ENCODE data around the gene VOPP1. TPM values are rescaled to one million over a fixed set of nuclear protein-coding genes. Genes with fewer than 3 reads are reported as not detected.
"Not testable (repeated sequence)": the region's sequence is repeated elsewhere in the genome, so short reads cannot be mapped to it uniquely, and the experiment has no call there.

Gene VOPP1
- total and polyA plus RNA-seq, 9 donors, result 20.7 to 31.8 (median 27.5) TPM

DNA sequence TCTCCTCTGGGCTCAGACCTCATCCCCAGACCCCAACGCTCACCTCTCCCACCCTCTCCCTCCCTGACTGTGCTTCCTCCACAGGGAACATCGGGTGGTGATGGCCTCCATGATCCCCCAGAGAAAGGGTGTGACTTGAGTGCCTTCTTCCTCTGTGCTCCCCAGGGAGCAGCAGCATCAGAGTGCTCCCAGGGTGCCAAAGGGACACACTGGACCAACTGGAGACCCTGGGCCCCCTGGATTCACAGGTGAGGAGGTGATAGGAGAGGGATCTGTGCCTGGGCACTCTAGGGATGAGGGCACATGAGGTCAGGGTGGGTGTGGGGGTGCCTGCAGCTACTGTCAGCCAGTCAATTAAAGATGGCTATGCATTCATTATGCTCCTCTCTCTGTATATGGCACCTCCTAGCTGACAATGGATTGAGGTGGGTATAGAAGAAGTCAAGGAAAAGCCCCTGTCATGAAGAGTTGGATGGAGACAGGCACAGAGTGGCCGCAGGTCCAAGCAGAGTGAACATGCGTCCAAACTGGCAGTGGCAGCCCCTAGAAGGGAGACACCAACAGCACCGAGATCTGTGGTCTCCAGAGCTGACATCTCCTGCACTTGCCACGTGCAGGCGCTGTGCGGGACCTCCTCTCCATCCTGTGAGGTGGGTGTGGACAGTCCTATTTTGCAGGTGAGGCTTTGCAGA lies 15.5 kb upstream of the VOPP1 start:
- Histone ChIP-seq H3K27ac (ENCODE audit: low read length) (no peak overlapping the region), H3K27me3 (ENCODE audit: control insufficient read depth, insufficient read depth, low read length) (no peaks in the 10 kb centered on the region), H3K4me3 (ENCODE audit: low read length) (no peak overlapping the region), H3K36me3 (ENCODE audit: control insufficient read depth, insufficient read depth, low read length) (no peaks in the 10 kb centered on the region), H3K9me3 (replicated peaks; ENCODE audit: control insufficient read depth, low read depth, low read length) (no peaks in the 10 kb centered on the region), H3K4me1 (ENCODE audit: control insufficient read depth, insufficient read depth, low read length) (no peaks in the 10 kb centered on the region)
- no peak for DNase-seq
- 92% methylated on average over 2 of the region's 8 CpGs for WGBS (ENCODE audit: insufficient coverage)

DNA sequence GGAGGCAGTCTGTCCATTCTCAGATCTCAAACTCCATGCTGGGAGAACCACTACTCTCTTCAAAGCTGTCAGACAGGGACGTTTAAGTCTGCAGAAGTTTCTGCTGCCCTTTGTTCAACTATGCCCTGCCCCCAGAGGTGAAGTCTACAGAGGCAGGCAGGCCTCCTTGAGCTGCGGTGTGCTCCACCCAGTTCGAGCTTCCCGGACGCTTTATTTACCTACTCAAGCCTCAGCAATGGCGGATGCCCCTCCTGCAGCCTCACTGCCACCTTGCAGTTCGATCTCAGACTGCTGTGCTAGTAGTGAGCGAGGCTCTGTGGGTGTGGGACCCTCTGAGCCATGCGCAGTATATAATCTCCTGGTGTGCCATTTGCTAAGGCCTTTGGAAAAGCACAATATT lies 10.4 kb upstream of the VOPP1 start:
- 85% methylated on average over 2 of the region's 9 CpGs for WGBS (ENCODE audit: insufficient coverage)
- H3K4me3 ChIP-seq (ENCODE audit: low read length); H3K27me3 ChIP-seq (ENCODE audit: control insufficient read depth, insufficient read depth, low read length); H3K36me3 ChIP-seq (ENCODE audit: control insufficient read depth, insufficient read depth, low read length); H3K4me1 ChIP-seq (ENCODE audit: control insufficient read depth, insufficient read depth, low read length); H3K9me3 ChIP-seq (replicated peaks; ENCODE audit: control insufficient read depth, low read depth, low read length); DNase-seq; H3K27ac ChIP-seq (ENCODE audit: low read length): not testable (repeated sequence)

DNA sequence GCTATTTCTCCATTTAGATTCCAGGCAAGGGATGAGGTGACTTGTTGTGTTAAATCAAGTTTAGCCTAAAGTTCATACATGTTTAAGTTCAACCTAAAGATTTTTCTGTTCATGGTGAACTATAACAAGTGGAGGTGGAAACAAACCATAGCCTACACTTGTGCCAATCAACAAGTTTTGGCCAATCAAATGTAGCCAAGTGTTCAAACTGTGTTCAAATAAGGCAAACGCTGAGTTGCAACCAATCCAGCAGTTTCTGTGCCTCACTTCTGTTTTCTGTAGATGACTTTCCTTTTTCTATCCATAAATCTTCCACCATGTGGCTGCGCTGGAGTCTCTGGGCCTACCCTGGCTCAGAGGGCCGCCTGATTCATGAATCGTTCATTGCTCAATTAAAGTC lies 4.5 kb upstream of the VOPP1 start:
- no peaks in the 10 kb centered on the region for H3K27me3 ChIP-seq (ENCODE audit: control insufficient read depth, insufficient read depth, low read length)
- peaks cover 17% of the 10 kb centered on the region for H3K4me1 ChIP-seq (ENCODE audit: control insufficient read depth, insufficient read depth, low read length)
- H3K4me3 ChIP-seq (ENCODE audit: low read length), result no peak overlapping the region
- H3K27ac ChIP-seq (ENCODE audit: low read length), result no peak overlapping the region
- 57% methylated on average over 1 of the region's 4 CpGs for WGBS (ENCODE audit: insufficient coverage)
- no peaks in the 10 kb centered on the region for H3K9me3 ChIP-seq (replicated peaks; ENCODE audit: control insufficient read depth, low read depth, low read length)
- DNase-seq, result no peak
- H3K36me3 ChIP-seq (ENCODE audit: control insufficient read depth, insufficient read depth, low read length), result no peaks in the 10 kb centered on the region

DNA sequence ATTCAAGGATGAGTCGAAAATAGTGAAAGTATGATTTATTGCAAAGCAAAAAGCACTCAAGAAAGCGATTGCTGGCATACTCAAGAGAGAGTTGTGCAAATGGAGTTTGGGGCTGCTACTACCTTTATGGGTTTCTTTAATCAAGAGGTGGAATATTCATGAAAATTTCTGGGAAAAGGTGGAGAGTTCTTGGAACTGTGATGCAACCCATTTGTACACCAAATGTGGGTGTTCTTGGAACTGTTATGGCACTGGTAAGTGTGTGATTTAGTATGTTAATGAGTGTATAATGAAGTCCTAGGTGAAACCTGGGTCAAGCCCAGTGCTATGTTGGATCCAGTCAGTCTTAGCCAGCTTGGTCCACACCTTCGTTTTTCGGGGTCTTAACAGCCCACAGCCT lies 3.4 kb upstream of the VOPP1 start:
- Histone ChIP-seq H3K36me3 (ENCODE audit: control insufficient read depth, insufficient read depth, low read length) (no peaks in the 10 kb centered on the region), H3K27ac (ENCODE audit: low read length) (no peak overlapping the region), H3K4me3 (ENCODE audit: low read length) (no peak overlapping the region), H3K4me1 (ENCODE audit: control insufficient read depth, insufficient read depth, low read length) (peaks cover 17% of the 10 kb centered on the region), H3K9me3 (replicated peaks; ENCODE audit: control insufficient read depth, low read depth, low read length) (no peaks in the 10 kb centered on the region), H3K27me3 (ENCODE audit: control insufficient read depth, insufficient read depth, low read length) (no peaks in the 10 kb centered on the region)
- DNase-seq, result no peak
- WGBS (ENCODE audit: insufficient coverage), result 87% methylated on average over 4 of the region's 4 CpGs

DNA sequence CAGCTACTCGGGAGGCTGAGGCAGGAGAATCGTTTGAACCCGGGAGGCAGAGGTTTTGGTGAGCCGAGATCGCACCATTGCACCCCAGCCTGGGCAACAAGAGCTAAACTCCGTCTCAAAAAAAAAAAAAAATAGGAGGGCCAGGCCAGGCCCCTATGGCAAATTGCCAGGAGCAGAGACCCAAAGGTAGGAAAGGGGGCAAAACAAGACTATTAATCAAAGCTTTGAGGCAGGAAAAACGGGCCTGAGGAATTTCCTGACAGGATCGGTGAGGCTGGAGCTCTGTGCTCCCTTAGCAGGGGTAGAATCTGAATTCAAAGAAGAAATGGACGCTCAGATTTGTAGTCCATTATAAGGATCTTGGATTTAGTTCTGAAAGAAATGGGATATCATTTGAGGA lies 2.8 kb upstream of the VOPP1 start:
- Histone ChIP-seq H3K27ac (ENCODE audit: low read length) (no peak overlapping the region), H3K9me3 (replicated peaks; ENCODE audit: control insufficient read depth, low read depth, low read length) (no peaks in the 10 kb centered on the region), H3K36me3 (ENCODE audit: control insufficient read depth, insufficient read depth, low read length) (no peaks in the 10 kb centered on the region), H3K27me3 (ENCODE audit: control insufficient read depth, insufficient read depth, low read length) (no peaks in the 10 kb centered on the region), H3K4me1 (ENCODE audit: control insufficient read depth, insufficient read depth, low read length) (peaks cover 19% of the 10 kb centered on the region), H3K4me3 (ENCODE audit: low read length) (no peak overlapping the region)
- DNase-seq, result no peak
- WGBS (ENCODE audit: insufficient coverage), result 67% methylated on average over 9 of the region's 9 CpGs

DNA sequence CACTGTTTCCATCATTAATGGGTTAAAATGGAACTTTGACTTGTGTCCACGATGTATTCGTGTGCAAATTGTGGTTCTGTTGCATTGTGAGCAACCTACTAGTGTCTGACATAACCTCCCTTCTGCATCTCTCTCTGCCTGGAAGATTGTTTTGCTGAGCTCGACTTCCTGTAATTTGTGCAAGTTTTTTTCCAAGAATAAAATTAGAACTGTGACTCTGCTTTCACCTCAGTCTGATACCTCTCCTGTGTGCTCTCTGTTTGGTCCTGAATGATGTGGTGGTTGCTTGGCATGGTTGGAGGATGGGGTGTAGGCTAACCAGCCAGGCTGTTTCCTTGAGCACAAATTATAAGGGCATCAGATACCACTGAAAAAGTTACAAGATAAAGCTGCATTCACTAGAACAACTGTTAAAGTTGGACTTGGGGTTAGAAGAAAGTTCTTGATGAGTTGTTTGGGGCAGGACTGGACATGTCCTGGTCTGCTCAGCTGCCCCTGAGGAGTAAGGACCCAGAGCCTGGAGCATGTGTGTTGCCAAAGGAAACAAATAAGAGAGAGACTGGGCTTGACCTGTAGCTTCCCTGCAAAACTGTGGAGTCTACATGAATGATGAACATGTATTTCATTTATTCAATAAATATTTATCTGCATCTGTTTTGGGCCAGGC lies 1.9 kb upstream of the VOPP1 start:
- H3K36me3 ChIP-seq (ENCODE audit: control insufficient read depth, insufficient read depth, low read length), result no peaks in the 10 kb centered on the region
- H3K27me3 ChIP-seq (ENCODE audit: control insufficient read depth, insufficient read depth, low read length), result no peaks in the 10 kb centered on the region
- no peak overlapping the region for H3K4me3 ChIP-seq (ENCODE audit: low read length)
- H3K4me1 ChIP-seq (ENCODE audit: control insufficient read depth, insufficient read depth, low read length), result peaks cover 19% of the 10 kb centered on the region
- DNase-seq, result peak; percentile 54
- H3K27ac ChIP-seq (ENCODE audit: low read length), result peak overlapping the region; percentile 63
- no peaks in the 10 kb centered on the region for H3K9me3 ChIP-seq (replicated peaks; ENCODE audit: control insufficient read depth, low read depth, low read length)
- WGBS (ENCODE audit: insufficient coverage), result no CpG with 5 or more reads among the region's 3 CpGs

DNA sequence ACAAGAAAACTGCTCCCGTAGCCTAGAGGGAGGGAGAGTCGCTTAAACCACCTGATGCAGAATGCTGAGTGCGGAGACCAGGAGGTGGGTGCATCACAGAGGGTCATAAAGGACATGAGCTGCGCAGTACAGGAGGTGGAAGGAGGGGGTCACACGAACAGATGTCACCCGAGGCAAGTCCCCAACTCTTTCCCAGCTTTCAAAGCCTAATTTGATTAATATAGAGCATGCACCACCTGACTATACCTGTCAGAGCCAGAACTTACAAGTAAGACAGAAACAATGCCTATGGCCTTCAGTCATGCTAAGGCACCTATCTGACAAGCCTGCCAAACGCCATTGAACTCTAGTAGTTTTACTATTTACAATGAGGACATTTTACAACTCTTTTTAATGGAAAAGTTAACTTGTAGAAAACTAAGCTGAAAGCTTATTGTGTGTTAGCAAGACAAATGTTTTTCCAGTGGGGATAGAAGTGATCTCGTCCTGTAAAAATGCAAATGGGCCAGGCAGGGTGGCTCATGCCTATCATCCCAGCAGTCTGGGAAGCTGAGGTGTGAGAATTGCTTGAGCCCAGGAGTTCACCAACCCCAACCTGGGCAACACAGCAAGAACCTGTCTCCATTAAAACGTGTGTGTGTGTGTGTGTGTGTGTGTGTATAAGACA lies 1.1 kb upstream of the VOPP1 start:
- Histone ChIP-seq H3K27ac (ENCODE audit: low read length) (no peak overlapping the region), H3K27me3 (ENCODE audit: control insufficient read depth, insufficient read depth, low read length) (no peaks in the 10 kb centered on the region), H3K4me1 (ENCODE audit: control insufficient read depth, insufficient read depth, low read length) (peaks cover 25% of the 10 kb centered on the region), H3K36me3 (ENCODE audit: control insufficient read depth, insufficient read depth, low read length) (no peaks in the 10 kb centered on the region), H3K9me3 (replicated peaks; ENCODE audit: control insufficient read depth, low read depth, low read length) (no peaks in the 10 kb centered on the region), H3K4me3 (ENCODE audit: low read length) (peak overlapping the region; percentile 73)
- no CpG with 5 or more reads among the region's 9 CpGs for WGBS (ENCODE audit: insufficient coverage)
- no peak for DNase-seq

DNA sequence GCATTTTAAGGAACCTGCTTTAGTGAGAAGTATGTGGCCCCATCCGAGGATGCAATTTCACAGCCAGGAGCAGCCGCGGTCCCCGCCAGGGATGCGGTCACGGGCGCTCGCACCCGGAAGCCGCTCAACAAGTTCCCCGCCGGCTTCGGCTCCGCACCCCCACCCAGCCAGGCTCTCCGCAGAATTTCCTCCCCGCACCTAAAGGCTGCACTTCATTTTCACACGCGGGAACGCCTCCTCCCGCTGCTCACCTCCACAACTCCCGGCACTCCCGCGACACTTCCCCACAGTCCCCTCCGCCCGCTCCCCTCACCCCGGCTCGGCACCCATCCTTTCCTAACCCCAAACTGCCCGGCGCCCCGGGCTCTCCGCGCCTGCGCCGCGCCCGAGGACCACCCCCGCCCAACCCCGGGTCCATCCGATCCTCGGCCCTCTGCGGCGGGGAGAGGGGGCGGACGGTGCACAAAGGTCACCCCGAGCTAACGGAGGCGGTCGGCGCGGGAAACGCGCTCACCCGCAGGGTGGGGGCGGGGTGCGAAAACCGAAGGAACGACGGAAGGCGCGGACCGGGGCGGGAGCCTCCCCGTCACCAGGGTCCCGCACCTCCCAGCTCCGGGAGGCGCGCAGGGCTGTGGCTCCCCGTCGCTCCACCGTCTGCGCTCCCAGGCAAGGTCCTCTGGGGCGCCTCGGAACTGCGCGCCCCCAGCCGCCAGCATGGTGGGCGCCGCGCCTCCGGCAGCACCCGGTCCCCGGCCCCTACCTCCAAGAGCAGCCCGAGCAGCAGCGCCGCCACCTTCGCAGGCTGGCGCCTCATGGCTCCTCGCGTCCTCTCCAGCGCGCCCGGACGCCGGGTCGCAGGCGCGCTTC lies 558 bp downstream of the VOPP1 start:
- under 1% methylated on average over 75 of the region's 97 CpGs for WGBS (ENCODE audit: insufficient coverage)
- peak overlapping the region; percentile 77 for H3K27ac ChIP-seq (ENCODE audit: low read length)
- peak; percentile 49 for DNase-seq
- H3K9me3 ChIP-seq (replicated peaks; ENCODE audit: control insufficient read depth, low read depth, low read length), result no peaks in the 10 kb centered on the region
- peaks cover 27% of the 10 kb centered on the region for H3K4me1 ChIP-seq (ENCODE audit: control insufficient read depth, insufficient read depth, low read length)
- no peaks in the 10 kb centered on the region for H3K36me3 ChIP-seq (ENCODE audit: control insufficient read depth, insufficient read depth, low read length)
- H3K27me3 ChIP-seq (ENCODE audit: control insufficient read depth, insufficient read depth, low read length), result no peaks in the 10 kb centered on the region
- H3K4me3 ChIP-seq (ENCODE audit: low read length), result peak overlapping the region; percentile 77

DNA sequence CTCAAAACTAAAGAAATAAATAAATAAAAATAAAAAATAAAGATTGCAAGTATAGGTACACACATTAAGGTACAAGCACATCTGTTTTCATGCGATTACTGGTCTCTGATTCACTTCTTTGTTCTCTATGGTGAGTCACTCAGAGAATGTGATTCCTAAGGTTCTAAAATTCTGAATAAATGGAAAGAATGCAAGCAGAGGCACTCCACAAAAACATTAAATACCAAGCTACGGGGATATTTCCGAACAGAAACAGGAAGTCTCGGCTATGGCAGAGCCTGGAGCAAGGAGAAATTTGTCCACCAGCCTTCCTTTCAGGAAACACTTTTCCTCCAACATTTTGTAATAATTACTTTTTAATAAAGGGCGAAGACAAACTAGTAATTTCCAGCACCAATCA lies 1.4 kb downstream of the VOPP1 start:
- Histone ChIP-seq H3K4me3 (ENCODE audit: low read length) (peak overlapping the region; percentile 77), H3K9me3 (replicated peaks; ENCODE audit: control insufficient read depth, low read depth, low read length) (no peaks in the 10 kb centered on the region), H3K27me3 (ENCODE audit: control insufficient read depth, insufficient read depth, low read length) (no peaks in the 10 kb centered on the region), H3K27ac (ENCODE audit: low read length) (peak overlapping the region; percentile 77), H3K36me3 (ENCODE audit: control insufficient read depth, insufficient read depth, low read length) (no peaks in the 10 kb centered on the region), H3K4me1 (ENCODE audit: control insufficient read depth, insufficient read depth, low read length) (peaks cover 28% of the 10 kb centered on the region)
- peak; percentile 51 for DNase-seq
- WGBS (ENCODE audit: insufficient coverage), result no CpG with 5 or more reads among the region's 5 CpGs
